Heart left ventricle (tissue), 13 donors: ENCODE measurements around the gene CD36.

Source experiments
- POLR2A ChIP-seq, 2 donors: fragments of 450-650 bp; IDR thresholded peaks; one replicate each; pipeline ENCODE4 v1.6.1; 2017; ENCODE audit warnings: antibody characterized with exemption in 2 of 2, mild to moderate bottlenecking in 2 of 2, moderate library complexity in 2 of 2
- TF ChIP-seq, protein P1 (sequence below), 12 donors: fragments of 200-600 bp; sonication (generic) in 4 of 12; IDR thresholded peaks; one replicate each; pipeline versions ENCODE4 v1.5.0 to v1.8.0; 2018 to 2022; ENCODE audit warnings: antibody characterized with exemption in 12 of 12, mild to moderate bottlenecking in 5 of 12
- donor health status: ischemic (EF 13 %, LVEDD 7.1; RV severe dilation, severe dysfunction).
- donor health status: DM: no; HTN: yes; CAD: no.
- donor health status: DM: no; HTN: no; CAD: no.
- donor health status: ischemic (EF 25% LVEDD 6.9; RV normal size, moderate dysfunction).
- donor health status: ischemic (EF 25% LVEDD 5.7; RV mildly dilated, moderate dysfunction).
- donor health status: ischemic (EF 35%, LVEDD 5.7; RV mildly dilated, moderate dysfunction).
- donor health status: nonischemic (EF 11% LVEDD 7.7; RV severe dilation, severe dysfunction).
- donor health status: DM: yes; HTN: yes; CAD: no.
- donor health status: PGD.
- donor health status: ischemic (EF 29% LVEDD 5.4; RV normal size, mild dysfunction).
- donor health status: nonischemic (EF 23%, LVEDD 6.1; RV moderate dilation, normal function).

- TF ChIP-seq POLR2A (IDR thresholded peaks at IDR 0.05) = no peak
- TF ChIP-seq, protein P1, sequence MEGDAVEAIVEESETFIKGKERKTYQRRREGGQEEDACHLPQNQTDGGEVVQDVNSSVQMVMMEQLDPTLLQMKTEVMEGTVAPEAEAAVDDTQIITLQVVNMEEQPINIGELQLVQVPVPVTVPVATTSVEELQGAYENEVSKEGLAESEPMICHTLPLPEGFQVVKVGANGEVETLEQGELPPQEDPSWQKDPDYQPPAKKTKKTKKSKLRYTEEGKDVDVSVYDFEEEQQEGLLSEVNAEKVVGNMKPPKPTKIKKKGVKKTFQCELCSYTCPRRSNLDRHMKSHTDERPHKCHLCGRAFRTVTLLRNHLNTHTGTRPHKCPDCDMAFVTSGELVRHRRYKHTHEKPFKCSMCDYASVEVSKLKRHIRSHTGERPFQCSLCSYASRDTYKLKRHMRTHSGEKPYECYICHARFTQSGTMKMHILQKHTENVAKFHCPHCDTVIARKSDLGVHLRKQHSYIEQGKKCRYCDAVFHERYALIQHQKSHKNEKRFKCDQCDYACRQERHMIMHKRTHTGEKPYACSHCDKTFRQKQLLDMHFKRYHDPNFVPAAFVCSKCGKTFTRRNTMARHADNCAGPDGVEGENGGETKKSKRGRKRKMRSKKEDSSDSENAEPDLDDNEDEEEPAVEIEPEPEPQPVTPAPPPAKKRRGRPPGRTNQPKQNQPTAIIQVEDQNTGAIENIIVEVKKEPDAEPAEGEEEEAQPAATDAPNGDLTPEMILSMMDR (IDR thresholded peaks at IDR 0.05) = no peak
Measured at GRCh38 chr7:80635998-80636397, 2.4 kb upstream of the CD36 start.
